HG03097 (cell line): ENCODE results near the gene FCHO2.
"Not testable (repeated sequence)": the region's sequence is repeated elsewhere in the genome, so short reads cannot be mapped to it uniquely, and the experiment has no call there.

Experiments
- ATAC-seq: cut with Tn5 transposase; IDR thresholded peaks from one replicate; pipeline ENCODE4 v1.9.1; 2021; ENCODE audit not compliant: unreplicated experiment, low FRiP score

The FCHO2 gene, protein sequence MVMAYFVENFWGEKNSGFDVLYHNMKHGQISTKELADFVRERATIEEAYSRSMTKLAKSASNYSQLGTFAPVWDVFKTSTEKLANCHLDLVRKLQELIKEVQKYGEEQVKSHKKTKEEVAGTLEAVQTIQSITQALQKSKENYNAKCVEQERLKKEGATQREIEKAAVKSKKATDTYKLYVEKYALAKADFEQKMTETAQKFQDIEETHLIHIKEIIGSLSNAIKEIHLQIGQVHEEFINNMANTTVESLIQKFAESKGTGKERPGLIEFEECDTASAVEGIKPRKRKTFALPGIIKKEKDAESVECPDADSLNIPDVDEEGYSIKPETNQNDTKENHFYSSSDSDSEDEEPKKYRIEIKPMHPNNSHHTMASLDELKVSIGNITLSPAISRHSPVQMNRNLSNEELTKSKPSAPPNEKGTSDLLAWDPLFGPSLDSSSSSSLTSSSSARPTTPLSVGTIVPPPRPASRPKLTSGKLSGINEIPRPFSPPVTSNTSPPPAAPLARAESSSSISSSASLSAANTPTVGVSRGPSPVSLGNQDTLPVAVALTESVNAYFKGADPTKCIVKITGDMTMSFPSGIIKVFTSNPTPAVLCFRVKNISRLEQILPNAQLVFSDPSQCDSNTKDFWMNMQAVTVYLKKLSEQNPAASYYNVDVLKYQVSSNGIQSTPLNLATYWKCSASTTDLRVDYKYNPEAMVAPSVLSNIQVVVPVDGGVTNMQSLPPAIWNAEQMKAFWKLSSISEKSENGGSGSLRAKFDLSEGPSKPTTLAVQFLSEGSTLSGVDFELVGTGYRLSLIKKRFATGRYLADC

DNA sequence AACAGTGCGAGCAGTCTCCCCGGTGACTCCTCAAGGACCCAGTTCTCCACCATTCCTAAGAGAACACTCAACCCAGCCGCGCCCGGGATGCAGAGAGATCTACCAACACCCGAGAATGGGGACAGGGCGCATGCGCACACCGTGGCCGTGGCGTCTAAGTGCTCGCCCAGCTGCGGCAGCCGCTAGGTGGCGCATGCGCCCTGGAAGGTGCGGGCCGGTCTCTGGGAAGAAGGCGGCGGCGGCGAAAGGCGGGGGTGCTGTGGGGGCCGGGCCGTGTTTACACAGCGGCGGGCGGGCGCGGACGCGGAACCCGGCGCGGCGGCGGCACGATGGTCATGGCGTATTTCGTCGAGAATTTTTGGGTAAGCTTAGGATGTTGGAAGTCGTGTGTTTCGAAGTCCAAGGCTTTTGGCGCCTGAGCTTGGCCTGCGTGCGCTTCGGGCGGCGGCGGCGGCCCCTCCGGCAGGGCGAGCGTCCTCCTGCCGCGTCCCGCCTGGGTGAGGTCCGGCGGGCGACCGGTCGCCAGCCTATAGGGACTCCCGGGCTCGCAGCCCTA, at the start of gene FCHO2:
TSS of gene FCHO2 (plus strand) at position 274 of the 556 bp plus-strand sequence. CDS start at position 330, 56 bp downstream.
- ATAC-seq, result peak; percentile 86

DNA sequence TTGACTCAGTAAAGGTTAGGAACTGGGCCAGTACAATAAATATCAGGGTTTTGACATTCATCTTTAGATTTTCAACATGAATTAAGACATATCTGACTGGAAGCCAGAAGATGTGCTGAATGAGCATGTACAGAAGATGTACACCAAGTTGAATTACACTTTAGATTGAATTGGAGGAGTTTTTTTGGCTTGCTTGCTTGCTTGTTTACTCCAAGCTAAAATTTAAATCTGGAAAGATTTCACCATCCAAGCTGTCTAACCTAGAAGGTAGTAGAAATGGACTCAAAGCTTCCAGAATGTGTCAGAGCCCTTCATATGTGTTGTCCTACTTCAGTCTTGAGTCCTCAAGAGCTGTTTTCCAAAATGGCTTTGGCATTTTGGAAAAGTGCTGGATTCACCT, 49.0 kb upstream of the FCHO2 start:
- no peak for ATAC-seq

DNA sequence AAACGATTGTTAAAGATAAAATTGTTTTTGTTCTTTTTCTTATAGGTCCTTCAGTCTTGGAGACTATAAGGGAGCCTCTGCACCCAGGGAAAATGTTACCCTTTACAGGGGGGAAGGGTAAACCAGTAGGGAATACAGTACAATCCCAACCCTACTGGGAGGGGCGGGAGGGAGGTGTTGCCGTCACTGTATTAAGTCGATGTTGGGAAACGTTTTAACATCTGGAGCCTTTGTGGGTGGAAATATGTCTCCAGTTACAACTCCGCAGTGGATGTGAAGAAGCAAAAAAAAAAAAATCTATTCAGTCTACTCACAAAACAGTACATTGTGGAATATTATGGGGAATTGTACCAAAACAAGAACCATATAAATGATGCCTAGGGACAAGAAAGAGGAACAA, 47.2 kb upstream of the FCHO2 start:
- ATAC-seq, result no peak

DNA sequence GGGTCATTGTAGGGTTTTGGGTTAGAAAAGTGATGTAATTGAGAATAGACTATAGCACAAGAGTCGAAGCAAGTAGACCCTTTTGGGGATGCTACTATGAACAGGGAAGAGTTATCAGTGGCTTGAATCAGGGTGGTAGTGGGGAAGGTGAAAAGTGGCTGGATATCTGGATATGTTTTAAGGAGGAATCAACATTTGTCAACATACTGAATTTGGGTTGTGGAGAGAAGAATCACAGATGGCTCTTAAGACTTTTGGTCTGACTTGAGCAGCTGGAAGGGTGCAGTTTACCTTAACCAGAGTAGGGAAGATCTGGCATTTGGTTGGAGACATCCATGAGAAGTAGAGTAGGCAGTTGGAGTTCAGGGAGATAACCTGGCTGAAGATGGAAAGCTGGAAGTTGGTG, 38.5 kb upstream of the FCHO2 start:
- ATAC-seq, result no peak

DNA sequence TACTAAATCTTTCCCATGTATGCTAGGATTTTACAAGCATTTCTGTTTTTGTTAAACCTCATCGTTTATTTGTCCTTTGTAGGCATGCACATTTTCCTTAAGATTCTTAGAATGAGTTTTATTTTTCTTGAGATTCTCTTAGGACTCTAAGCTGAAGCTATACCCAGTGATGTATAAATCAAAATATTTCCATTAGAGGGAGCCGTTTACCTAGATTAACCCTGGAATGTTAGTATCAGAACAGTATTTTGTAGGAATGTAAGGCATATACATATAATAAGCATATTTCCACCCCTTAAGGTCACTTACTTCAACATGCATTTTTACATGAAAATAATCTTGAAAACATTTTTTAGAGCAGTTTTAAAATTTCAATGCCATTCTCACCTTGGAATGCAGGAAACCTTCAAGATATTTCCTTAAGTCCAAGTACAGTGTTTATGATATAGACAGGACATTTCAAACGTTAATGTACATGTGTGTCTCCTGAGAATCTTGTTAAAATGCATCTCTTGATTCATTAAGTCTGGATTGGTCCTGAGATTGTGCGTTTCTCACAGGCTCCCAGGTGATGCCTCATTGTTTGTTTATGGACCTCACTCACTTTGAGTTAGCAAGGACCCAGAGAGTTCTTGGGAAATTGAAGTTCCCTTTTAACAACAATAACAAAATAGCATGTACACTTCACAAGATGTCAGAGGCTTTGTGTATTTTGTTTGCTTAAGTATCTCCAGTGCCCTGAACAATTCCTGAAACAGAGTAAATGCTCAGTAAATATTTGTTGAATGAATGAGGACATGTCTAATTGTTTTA, 34.9 kb upstream of the FCHO2 start:
- ATAC-seq, result no peak

DNA sequence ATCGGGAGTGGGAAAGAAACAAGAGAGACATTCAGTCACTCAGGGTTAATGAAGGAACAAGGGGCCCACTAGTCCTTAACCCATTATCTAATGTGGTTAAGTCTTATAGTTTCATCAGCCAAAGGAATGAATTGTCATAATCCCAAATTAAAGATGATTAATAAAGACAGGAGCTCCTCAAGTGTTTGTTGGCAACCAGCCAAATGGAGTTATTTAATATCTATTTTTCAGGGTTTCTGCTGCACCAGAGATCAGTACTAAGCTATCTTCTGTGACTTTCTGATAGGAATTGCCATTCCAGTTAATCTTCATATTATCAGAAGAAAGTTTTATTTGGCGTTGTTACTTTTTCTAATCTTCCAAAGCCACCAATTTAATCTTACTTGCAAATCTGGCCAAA, 34.0 kb upstream of the FCHO2 start:
- ATAC-seq, result no peak

DNA sequence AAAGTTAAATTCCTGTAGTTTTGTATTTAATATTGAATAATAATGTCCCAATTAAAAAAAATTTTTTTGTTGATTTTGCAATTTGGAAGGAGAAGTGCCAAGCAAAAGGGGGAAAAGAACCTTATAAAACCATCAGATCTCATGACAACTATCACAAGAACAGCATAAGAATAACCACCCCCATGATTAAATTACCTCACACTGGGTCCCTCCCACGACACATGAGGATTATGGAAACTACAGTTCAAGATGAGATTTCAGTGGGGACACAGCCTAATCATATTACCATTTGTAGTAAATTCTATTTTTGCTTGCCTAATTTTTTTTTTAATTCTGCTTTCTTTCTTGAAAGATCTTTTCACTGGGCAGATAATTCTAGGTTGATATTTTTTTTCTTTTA, 33.4 kb upstream of the FCHO2 start:
- ATAC-seq, result no peak

DNA sequence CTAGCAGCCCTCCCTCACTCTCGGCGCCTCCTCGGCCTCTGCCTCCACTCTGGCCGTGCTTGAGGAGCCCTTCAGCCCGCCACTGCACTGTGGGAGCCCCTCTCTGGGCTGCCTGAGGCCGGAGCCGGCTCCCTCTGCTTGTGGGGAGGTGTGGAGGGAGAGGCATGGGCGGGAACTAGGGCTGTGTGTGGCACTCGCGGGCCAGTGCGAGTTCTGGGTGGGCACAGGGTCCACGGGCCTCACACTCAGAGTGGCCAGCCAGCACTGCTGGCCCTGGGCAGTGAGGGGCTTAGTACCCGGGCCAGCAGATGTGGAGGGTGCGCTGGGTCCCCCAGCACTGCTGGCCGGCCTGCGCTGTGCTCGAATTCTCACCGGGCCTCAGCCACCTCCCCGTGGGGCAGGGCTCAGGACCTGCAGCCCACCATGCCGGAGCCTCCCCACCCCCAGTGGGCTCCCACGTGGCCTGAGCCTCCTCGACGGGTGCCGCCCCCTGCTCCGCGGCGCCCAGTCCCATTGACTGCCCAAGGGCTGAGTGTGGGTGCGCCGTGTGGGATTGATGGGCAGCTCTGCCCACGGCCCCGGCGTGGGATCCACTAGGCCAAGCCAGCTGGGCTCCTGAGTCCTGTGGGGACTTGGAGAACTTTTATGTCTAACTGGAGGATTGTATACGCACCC, 30.4 kb upstream of the FCHO2 start:
- ATAC-seq, result no peak

DNA sequence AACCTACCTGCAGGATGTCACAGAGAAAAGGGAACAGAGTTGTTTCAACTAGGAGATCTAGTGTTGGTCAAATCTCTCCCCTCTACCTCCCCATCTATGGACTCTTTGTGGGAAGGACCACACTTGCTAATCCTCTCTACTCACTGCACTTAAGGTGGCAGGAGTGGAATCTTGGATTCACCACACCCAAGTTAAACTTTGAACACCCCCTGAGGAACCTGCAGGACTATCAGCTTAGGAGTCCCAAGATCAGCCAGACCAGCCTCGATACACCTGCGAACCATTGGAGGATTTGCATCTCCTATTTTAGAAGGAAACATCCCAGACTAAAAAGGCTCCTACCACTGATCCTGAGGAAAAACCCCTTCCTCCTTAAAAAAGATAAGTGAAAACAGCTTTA, 23.2 kb upstream of the FCHO2 start:
- ATAC-seq, result not testable (repeated sequence)

DNA sequence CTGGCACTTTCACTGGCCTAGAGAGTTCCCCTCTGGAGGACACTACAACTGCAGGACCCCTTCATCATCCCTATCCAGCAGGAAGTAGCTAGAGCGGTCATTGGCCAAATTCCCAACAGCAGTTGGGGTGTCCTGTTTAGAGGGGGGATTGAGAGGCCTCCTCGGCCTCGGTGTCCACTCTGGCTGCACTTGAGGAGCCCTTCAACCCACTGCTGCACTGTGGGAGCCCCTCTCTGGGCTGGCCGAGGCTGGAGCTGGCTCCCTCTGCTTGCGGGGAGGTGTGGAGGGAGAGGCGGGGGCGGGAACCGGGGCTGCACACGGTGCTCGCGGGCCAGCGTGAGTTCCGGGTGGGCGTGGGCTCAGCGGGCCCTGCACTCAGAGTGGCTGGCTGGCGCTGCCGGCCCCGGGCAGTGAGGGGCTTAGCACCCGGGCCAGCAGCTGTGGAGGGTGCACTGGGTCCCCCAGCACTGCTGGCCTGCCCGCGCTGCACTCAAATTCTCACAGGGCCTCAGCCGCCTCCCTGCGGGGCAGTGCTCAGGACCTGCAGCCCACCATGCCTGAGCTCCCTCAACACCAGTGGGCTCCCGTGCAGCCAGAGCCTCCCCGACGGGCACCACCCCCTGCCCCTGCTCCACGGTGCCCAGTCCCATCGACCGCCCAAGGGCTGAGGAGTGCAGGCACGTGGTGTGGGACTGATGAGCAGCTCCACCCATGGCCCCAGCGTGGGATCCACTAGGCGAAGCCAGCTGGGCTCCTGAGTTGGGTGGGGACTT, 20.7 kb upstream of the FCHO2 start:
- not testable (repeated sequence) for ATAC-seq

DNA sequence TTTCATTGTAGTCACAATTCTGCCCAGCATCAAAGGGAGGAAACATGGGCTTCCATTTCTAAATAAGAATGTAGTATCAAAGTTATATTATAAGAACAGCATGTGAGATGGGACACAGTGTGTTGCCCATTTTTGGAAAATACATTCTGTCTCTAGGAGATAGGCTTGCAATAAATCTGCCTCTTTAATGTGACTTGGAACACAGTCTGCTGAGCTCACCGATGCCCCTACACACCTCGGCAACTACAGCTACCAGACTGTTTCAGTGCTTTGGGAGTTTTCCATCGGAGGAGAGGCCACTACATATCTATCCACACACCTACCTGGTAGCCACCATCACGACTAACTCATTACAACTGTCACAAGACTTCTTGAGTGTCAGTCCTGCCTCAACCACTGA, 18.9 kb upstream of the FCHO2 start:
- ATAC-seq, result no peak

DNA sequence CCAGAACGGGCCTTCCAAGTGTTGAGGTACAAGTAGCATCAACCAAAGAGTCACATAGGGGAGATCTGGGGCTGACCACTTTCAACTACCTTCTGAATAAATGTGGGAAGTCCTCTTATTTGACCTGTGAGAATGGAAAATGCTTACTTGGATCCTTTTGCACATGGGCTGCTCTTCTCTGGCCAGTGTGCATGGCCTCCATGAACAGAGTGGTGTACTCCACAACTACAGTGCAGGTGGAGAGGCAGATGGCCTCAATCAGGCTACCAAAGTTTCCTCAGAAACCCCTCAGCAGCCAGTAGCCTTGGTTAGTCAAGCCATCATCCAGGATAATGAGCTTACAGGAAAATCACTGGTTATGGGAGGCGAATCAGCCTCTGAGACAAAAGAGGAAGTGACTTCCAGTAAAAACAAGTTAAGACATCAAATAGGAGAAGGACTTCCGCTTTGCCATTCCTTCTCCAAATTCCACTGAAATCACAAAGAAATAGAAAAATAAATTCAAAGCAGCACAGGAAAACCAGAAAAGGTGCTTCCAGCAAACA, 18.3 kb upstream of the FCHO2 start:
- no peak for ATAC-seq

DNA sequence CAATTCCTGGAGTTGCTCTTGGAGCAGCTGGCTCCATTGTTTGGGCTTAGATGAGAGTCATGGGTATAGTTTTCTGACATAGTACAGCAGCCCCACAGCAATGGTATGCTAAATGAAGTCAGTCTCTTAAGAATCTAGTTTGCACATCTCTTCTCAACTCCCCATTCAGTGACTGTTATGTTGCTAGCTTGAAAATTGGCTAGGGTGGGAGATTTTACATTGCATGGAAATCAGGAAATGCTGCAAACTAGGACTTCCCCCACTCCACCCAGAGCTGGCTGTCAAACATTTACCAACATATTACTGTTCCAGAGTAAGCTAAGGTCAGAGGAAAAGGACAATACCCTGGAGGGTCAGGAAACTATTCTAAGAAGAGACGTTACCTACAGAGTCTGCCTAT, 17.6 kb upstream of the FCHO2 start:
- no peak for ATAC-seq

DNA sequence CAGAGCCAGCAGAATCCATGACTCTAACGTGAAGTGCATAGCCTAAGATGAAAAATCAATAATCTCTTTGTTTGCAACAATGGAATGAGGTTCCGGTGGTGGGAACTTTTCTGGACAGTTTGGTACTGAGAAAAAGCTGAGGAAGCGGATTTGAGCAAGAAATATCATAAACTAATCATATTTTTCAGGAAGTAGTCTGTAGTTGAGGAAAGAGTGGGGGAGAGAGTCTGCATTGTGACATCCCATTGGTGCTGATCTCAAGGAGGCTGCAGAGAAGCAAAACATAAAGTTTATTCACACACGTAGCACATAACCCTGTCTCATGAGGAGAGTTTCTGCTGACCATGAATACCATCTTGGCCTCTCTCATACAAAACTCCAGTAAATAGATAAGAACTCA, 15.8 kb upstream of the FCHO2 start:
- no peak for ATAC-seq

DNA sequence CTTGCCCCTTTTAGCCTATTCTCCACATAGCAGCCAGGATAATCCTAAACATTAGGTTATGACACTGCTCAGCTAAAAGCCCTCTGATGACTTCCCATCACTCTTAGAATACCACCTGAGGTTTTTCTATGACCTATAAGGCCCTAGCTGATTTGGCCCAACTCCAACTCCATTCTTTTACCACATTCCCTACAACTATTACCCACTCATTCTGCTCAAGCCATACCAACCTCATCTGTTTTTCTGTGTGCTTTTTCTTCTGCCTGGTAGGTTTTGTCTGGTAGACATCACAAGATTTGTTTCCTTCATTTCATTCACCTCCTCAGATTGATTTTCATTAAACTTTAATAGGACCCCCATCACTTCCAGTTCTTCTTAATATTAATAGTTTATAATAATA, 12.5 kb upstream of the FCHO2 start:
- ATAC-seq, result no peak

DNA sequence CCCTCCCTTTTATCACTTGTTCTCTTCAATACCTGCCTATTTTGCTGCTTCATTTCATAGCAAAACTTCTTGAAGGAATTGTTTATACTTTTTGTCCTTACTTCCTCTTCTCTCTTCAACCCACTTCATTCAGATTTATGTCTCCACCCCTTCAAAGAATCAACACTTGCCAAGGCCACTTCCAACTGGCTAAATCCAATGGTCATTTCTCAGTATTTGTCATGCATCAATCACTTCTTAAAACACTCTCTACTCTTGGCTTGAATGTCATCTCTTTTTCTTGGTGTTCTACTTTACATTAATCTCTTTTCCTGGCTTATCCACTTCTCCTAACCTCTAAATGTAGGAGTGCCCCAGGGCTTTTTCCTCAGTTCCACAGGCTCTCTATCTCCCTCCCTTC, 8.3 kb upstream of the FCHO2 start:
- ATAC-seq, result no peak

DNA sequence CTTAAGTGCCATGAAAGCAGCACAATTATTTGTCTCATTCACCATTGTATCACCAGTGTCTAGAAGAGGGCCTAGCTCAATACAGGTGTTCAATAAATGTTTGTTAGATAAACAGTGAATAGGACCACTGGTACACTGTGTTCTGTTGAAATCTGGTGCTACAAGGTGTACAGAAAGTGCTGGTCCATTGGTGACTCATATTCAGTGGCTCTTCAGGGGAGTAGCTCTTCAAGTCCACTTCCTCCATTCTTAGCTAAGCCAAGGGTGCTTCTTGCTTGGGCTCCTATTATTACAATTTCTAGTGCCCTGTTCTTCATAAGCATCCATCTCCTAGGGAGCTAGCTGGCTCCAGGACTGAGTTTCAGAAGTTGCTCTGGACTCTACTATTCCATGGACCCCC, 6.4 kb upstream of the FCHO2 start:
- ATAC-seq, result no peak

DNA sequence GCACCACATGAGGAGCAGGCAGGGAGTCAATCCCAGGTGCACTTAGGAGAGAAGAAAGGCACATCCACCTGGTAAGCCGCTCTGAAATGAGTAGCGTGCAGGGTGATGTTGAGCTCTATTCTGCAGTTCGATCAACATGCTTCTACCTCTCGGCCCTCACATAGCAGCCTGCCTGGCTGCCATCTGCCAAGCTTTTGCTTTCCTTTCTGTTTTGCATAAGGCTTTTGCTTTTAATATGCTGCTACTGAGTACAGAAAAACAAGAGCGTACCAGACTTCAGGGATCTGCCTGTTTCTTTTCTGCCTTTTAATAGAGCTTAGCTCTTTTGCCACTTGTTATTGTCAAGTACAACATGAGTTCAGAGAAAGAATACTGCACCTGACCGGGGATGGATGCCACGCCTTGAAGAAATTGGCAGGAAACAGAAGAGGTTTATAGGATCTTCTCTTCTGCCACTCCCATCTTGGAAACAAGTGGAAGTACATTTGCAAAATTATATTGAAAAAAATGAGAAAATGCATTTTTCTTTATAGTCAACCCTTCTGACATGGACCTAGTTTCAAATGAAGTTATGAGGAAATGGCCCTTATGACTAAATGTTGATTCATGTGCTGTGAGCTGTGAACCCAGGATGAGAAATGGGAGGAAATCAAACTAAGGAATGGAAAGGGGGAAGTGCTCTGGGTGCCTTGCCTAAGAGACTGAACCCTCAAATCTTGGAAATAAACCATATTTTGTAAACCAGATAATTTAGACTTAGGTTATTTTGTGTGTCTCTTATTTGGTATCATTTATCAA, 4.0 kb upstream of the FCHO2 start:
- ATAC-seq, result no peak
